Muscle layer of duodenum (tissue), 2 donors: ENCODE data around the gene R3HDM4.
"Not testable (repeated sequence)": the region's sequence is repeated elsewhere in the genome, so short reads cannot be mapped to it uniquely, and the experiment has no call there.

Experiments used
- H3K27ac ChIP-seq: one replicate; pipeline ENCODE4 v1.7.0; 2013; ENCODE audit warnings: mild to moderate bottlenecking, low read length
- H3K27me3 ChIP-seq: one replicate; pipeline ENCODE4 v1.7.0; 2013; ENCODE audit warnings: low read depth, mild to moderate bottlenecking, control low read depth, low read length
- H3K36me3 ChIP-seq, 2 donors: one replicate each; pipeline ENCODE4 v1.7.0; 2013; ENCODE audit warnings: low read length in 2 of 2, control low read depth in 1 of 2, mild to moderate bottlenecking in 1 of 2; ENCODE audit not compliant: insufficient read depth in 2 of 2, control insufficient read depth in 1 of 2
- H3K4me1 ChIP-seq, 2 donors: one replicate each; pipeline ENCODE4 v1.7.0; 2013; ENCODE audit warnings: low read length in 2 of 2, mild to moderate bottlenecking in 2 of 2, control low read depth in 1 of 2, moderate library complexity in 1 of 2; ENCODE audit not compliant: insufficient read depth in 2 of 2, control insufficient read depth in 1 of 2
- H3K4me3 ChIP-seq, 2 donors: one replicate each; pipeline ENCODE4 v1.7.0; 2013; ENCODE audit warnings: low read length in 2 of 2, low read depth in 1 of 2, mild to moderate bottlenecking in 1 of 2
- H3K9me3 ChIP-seq, 2 donors: one replicate each; pipeline ENCODE4 v1.7.0; 2013; ENCODE audit warnings: low read length in 2 of 2, control low read depth in 1 of 2, mild to moderate bottlenecking in 1 of 2; ENCODE audit not compliant: control insufficient read depth in 1 of 2
- donor health status: healthy.

The R3HDM4 gene

DNA sequence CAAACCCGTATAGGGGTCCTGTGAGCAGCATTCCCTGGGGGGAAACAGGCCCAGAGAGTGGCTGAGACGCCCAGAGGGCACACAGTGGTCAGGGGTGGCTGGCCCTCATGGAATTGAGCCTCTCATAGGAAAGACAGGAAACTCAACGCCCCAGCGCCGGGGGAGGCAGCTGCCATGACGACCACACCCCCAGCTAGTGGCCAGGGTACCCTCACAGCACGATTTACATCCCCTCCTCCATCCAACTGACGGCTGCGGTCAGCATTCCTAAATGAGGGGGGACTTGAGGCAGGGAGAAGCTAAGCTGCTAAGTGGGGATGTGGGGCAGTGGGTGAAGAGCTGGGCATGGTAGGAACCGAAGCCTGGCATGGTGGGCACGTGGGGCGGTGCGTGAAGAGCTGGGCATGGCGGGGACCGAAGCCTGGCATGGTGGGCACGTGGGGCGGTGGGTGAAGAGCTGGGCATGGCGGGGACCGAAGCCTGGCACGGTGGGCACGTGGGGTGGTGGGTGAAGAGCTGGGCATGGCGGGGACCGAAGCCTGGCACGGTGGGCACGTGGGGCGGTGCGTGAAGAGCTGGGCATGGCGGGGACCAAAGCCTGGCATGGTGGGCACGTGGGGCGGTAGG, 30.0 kb downstream of the R3HDM4 start:
- peaks cover 16 to 80% of the 10 kb centered on the region in 2 donors for H3K36me3 ChIP-seq
- H3K27ac ChIP-seq: no peak overlapping the region
- H3K4me1 ChIP-seq: no peaks in the 10 kb centered on the region
- H3K9me3 ChIP-seq: no peaks in the 10 kb centered on the region
- H3K27me3 ChIP-seq: no peaks in the 10 kb centered on the region
- H3K4me3 ChIP-seq: no peak overlapping the region

DNA sequence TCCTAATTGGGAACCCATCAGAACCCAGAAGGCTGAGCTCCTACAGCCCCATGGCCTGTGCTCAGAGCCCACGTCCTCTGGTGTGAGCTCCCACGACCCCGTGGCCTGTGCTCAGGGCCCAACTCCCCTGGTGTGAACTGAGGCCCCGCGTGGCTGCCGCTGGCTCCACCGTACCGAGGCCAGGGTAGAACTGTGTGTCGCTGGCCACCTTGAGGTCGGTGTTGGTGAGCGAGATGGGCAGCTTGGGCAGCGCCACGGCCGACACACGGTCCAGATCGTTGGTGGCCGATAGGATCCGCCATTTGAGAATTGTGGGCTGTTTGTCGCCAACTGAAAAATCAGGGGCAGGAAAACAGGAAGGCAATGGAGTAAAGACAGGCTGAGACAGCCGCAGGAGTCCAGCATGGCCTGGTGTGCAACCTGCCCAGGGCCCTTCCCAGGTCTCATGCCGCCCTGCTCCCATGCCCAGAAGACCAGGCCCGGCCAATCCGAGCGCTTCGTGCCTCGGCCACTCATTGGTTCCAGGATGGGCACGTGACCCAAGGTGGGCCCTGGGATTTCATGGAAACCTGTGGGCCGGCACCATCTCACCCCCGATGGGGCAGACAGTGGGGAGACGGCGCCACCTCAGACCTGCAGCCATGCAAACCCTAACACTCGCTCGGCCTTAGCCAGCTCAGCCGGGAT, 31.5 kb downstream of the R3HDM4 start:
- no peak overlapping the region for H3K4me3 ChIP-seq
- no peaks in the 10 kb centered on the region for H3K9me3 ChIP-seq
- no peaks in the 10 kb centered on the region for H3K4me1 ChIP-seq
- no peak overlapping the region for H3K27ac ChIP-seq
- H3K36me3 ChIP-seq: peaks cover 16 to 89% of the 10 kb centered on the region in 2 donors
- no peaks in the 10 kb centered on the region for H3K27me3 ChIP-seq

- Histone ChIP-seq H3K4me3 (no peak overlapping the region), H3K36me3 (peaks cover 16 to 87% of the 10 kb centered on the region in 2 donors), H3K27ac (no peak overlapping the region)
Observed at GRCh38 chr19:879711-880438, 33.1 kb downstream of the R3HDM4 start.

DNA sequence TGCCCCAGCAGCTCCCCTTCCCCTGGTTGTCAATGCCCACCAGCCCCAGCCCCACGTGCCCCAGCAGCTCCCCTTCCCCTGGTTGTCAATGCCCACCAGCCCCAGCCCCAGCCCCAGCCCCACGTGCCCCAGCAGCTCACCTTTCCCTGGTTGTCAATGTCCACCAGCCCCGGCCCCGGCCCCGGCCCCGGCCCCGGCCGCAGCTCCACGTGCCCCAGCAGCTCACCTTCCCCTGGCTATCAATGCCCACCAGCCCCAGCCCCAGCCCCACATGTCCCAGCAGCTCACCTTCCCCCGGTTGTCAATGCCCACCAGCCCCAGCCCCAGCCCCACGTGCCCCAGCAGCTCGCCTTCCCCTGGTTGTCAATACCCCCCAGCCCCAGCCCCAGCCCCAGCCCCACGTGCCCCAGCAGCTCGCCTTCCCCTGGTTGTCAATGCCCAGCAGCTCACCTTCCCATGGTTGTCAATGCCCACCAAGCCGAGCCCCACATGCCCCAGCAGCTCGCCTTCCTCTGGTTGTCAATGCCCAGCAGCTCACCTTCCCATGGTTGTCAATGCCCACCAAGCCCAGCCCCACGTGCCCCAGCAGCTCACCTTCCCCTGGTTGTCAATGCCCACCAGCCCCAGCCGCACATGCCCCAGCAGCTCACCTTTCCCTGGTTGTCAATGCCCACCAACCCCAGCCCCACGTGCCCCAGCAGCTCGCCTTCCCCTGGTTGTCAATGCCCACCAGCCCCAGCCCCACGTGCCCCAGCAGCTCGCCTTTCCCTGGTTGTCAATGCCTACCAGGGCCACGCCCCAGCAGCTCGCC, 34.1 kb downstream of the R3HDM4 start:
- peaks cover 16 to 84% of the 10 kb centered on the region in 2 donors for H3K36me3 ChIP-seq
- H3K27ac ChIP-seq, H3K4me1 ChIP-seq, H3K27me3 ChIP-seq, H3K4me3 ChIP-seq, H3K9me3 ChIP-seq: not testable (repeated sequence)

More at GRCh38 chr19:879711-880438, 33.1 kb downstream of the R3HDM4 start:
- H3K4me1 ChIP-seq: no peaks in the 10 kb centered on the region
- no peaks in the 10 kb centered on the region for H3K27me3 ChIP-seq
- no peaks in the 10 kb centered on the region for H3K9me3 ChIP-seq

DNA sequence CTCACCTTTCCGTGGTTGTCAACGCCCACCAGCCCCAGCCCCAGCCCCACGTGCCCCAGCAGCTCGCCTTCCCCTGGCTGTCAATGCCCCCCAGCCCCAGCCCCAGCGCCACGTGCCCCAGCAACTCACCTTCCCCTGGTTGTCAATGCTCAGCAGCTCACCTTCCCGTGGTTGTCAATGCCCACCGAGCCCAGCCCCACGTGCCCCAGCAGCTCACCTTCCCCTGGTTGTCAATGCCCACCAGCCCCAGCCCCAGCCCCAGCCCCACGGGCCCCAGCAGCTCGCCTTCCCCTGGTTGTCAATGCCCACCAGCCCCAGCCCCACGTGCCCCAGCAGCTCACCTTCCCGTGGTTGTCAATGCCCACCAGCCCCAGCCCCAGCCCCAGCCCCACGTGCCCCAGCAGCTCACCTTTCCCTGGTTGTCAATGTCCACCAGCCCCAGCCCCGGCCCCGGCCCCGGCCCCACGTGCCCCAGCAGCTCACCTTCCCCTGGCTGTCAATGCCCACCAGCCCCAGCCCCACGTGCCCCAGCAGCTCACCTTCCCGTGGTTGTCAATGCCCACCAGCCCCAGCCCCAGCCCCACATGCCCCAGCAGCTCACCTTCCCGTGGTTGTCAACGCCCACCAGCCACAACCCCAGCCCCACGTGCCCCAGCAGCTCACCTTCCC, 34.9 kb downstream of the R3HDM4 start:
- H3K27ac ChIP-seq, H3K4me1 ChIP-seq, H3K4me3 ChIP-seq, H3K27me3 ChIP-seq, H3K9me3 ChIP-seq: not testable (repeated sequence)
- H3K36me3 ChIP-seq: peaks cover 11 to 76% of the 10 kb centered on the region in 2 donors

DNA sequence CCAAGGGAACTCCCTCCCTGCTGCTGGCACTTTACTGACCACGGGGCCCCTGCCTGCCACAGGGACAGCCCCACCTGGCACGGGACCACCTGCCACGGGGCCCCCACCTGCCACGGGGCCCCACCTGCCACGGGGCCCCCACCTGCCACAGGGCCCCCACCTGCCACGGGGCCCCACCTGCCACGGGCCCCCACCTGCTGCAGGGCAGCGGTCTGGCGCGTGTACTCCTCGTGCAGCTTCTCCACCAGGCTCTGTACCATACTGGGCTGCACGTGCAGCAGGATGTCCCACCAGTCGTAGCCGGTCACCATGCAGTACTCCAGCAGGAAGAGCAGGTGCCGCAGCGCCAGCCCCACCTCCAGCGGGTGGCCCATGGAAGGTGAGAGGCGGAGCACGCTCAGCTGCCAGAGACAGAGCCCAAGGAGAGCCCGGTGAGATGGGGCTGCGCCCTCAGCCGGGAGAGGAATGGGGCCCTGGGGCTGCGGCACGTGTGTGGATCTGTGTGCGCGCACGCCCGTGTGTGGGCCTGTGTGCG, 36.2 kb downstream of the R3HDM4 start:
- Histone ChIP-seq H3K27me3 (no peaks in the 10 kb centered on the region), H3K36me3 (peaks cover 10 to 63% of the 10 kb centered on the region in 2 donors), H3K9me3 (no peaks in the 10 kb centered on the region), H3K4me1 (peaks cover 0 to 8% of the 10 kb centered on the region in 2 donors), H3K27ac (no peak overlapping the region), H3K4me3 (no peak overlapping the region)

- Histone ChIP-seq H3K27ac (no peak overlapping the region), H3K36me3 (peaks cover 3 to 55% of the 10 kb centered on the region in 2 donors)
Observed at GRCh38 chr19:876089-876488, 36.9 kb downstream of the R3HDM4 start.

GRCh38 chr19:875265-875879, 37.6 kb downstream of the R3HDM4 start:
- Histone ChIP-seq H3K4me3 (no peak overlapping the region), H3K27ac (no peak overlapping the region), H3K27me3 (no peaks in the 10 kb centered on the region), H3K4me1 (peaks cover 0 to 18% of the 10 kb centered on the region in 2 donors), H3K36me3 (peaks cover 0 to 50% of the 10 kb centered on the region in 2 donors), H3K9me3 (no peaks in the 10 kb centered on the region)

More at GRCh38 chr19:876089-876488, 36.9 kb downstream of the R3HDM4 start:
- Histone ChIP-seq H3K27me3 (no peaks in the 10 kb centered on the region), H3K9me3 (no peaks in the 10 kb centered on the region), H3K4me3 (no peak overlapping the region), H3K4me1 (peaks cover 0 to 11% of the 10 kb centered on the region in 2 donors)

GRCh38 chr19:873561-874041, 39.4 kb downstream of the R3HDM4 start:
- Histone ChIP-seq H3K27ac (no peak overlapping the region), H3K36me3 (peaks cover 0 to 38% of the 10 kb centered on the region in 2 donors), H3K4me3 (no peak overlapping the region), H3K9me3 (no peaks in the 10 kb centered on the region), H3K27me3 (no peaks in the 10 kb centered on the region), H3K4me1 (peaks cover 0 to 29% of the 10 kb centered on the region in 2 donors)

GRCh38 chr19:873084-873483, 39.9 kb downstream of the R3HDM4 start:
- Histone ChIP-seq H3K36me3 (peaks cover 0 to 39% of the 10 kb centered on the region in 2 donors), H3K4me1 (peaks cover 0 to 31% of the 10 kb centered on the region in 2 donors), H3K27me3 (no peaks in the 10 kb centered on the region), H3K27ac (no peak overlapping the region), H3K4me3 (no peak overlapping the region), H3K9me3 (no peaks in the 10 kb centered on the region)
